ENCODE measurements around the gene AMIGO3.

The AMIGO3 gene

GRCh38 chr3:49681543-49681942, 37.9 kb downstream of the AMIGO3 start:
- Histone ChIP-seq H3K4me1 (ENCODE audit: control insufficient read depth, insufficient read depth, low read length) (peaks cover 15% of the 10 kb centered on the region), H3K4me3 (ENCODE audit: low read length) (no peak overlapping the region), H3K36me3 (ENCODE audit: insufficient read depth, low read length) (peaks cover 71% of the 10 kb centered on the region), H3K9me3 (replicated peaks; ENCODE audit: low read length) (no peaks in the 10 kb centered on the region), H3K27me3 (ENCODE audit: control insufficient read depth, insufficient read depth, low read length) (no peaks in the 10 kb centered on the region), H3K9ac (ENCODE audit: low read depth, low read length) (no peak overlapping the region), H3K4me2 (ENCODE audit: low read length) (no peak overlapping the region)

- Histone ChIP-seq H3K4me2 (ENCODE audit: low read length) (no peak overlapping the region), H3K27me3 (ENCODE audit: control insufficient read depth, insufficient read depth, low read length) (no peaks in the 10 kb centered on the region), H3K36me3 (ENCODE audit: insufficient read depth, low read length) (peaks cover 75% of the 10 kb centered on the region), H3K9ac (ENCODE audit: low read depth, low read length) (no peak overlapping the region), H3K4me1 (ENCODE audit: control insufficient read depth, insufficient read depth, low read length) (peaks cover 11% of the 10 kb centered on the region), H3K4me3 (ENCODE audit: low read length) (no peak overlapping the region), H3K9me3 (replicated peaks; ENCODE audit: low read length) (no peaks in the 10 kb centered on the region)
Observed at GRCh38 chr3:49681232-49681522, 38.3 kb downstream of the AMIGO3 start.

GRCh38 chr3:49680493-49681231, 38.8 kb downstream of the AMIGO3 start:
- no peak overlapping the region for H3K4me2 ChIP-seq (ENCODE audit: low read length)
- no peaks in the 10 kb centered on the region for H3K27me3 ChIP-seq (ENCODE audit: control insufficient read depth, insufficient read depth, low read length)
- H3K4me1 ChIP-seq (ENCODE audit: control insufficient read depth, insufficient read depth, low read length), result peaks cover 11% of the 10 kb centered on the region
- no peak overlapping the region for H3K9ac ChIP-seq (ENCODE audit: low read depth, low read length)
- H3K9me3 ChIP-seq (replicated peaks; ENCODE audit: low read length), result no peaks in the 10 kb centered on the region
- H3K36me3 ChIP-seq (ENCODE audit: insufficient read depth, low read length), result peaks cover 80% of the 10 kb centered on the region
- H3K4me3 ChIP-seq (ENCODE audit: low read length), result no peak overlapping the region

GRCh38 chr3:49675912-49676311, 43.6 kb downstream of the AMIGO3 start:
- H3K4me1 ChIP-seq (ENCODE audit: control insufficient read depth, insufficient read depth, low read length), result peaks cover 16% of the 10 kb centered on the region
- H3K36me3 ChIP-seq (ENCODE audit: insufficient read depth, low read length), result peaks cover 53% of the 10 kb centered on the region
- no peak overlapping the region for H3K4me3 ChIP-seq (ENCODE audit: low read length)
- H3K9ac ChIP-seq (ENCODE audit: low read depth, low read length), result no peak overlapping the region
- no peaks in the 10 kb centered on the region for H3K27me3 ChIP-seq (ENCODE audit: control insufficient read depth, insufficient read depth, low read length)
- no peaks in the 10 kb centered on the region for H3K9me3 ChIP-seq (replicated peaks; ENCODE audit: low read length)
- no peak overlapping the region for H3K4me2 ChIP-seq (ENCODE audit: low read length)

GRCh38 chr3:49674497-49674983, 44.9 kb downstream of the AMIGO3 start:
- Histone ChIP-seq H3K9ac (ENCODE audit: low read depth, low read length) (peak overlapping the region; percentile 94), H3K4me2 (ENCODE audit: low read length) (peak overlapping the region; percentile 96), H3K27me3 (ENCODE audit: control insufficient read depth, insufficient read depth, low read length) (no peaks in the 10 kb centered on the region), H3K4me3 (ENCODE audit: low read length) (peak overlapping the region; percentile 100), H3K36me3 (ENCODE audit: insufficient read depth, low read length) (peaks cover 40% of the 10 kb centered on the region), H3K9me3 (replicated peaks; ENCODE audit: low read length) (no peaks in the 10 kb centered on the region), H3K4me1 (ENCODE audit: control insufficient read depth, insufficient read depth, low read length) (peaks cover 16% of the 10 kb centered on the region)

- Histone ChIP-seq H3K36me3 (ENCODE audit: insufficient read depth, low read length) (peaks cover 33% of the 10 kb centered on the region), H3K9me3 (replicated peaks; ENCODE audit: low read length) (no peaks in the 10 kb centered on the region), H3K27me3 (ENCODE audit: control insufficient read depth, insufficient read depth, low read length) (no peaks in the 10 kb centered on the region), H3K9ac (ENCODE audit: low read depth, low read length) (peak within 1 kb of the TSS; percentile 94), H3K4me2 (ENCODE audit: low read length) (peak within 1 kb of the TSS; percentile 96), H3K4me3 (ENCODE audit: low read length) (peak within 1 kb of the TSS; percentile 100), H3K4me1 (ENCODE audit: control insufficient read depth, insufficient read depth, low read length) (peaks cover 23% of the 10 kb centered on the region)
Observed at GRCh38 chr3:49673715-49674496, 45.6 kb downstream of the AMIGO3 start, which contains the start of gene APEH. Gene APEH (plus strand): TSS chr3:49674351. CDS start chr3:49674402, 51 bp downstream.

- H3K36me3 ChIP-seq (ENCODE audit: insufficient read depth, low read length), result peaks cover 27% of the 10 kb centered on the region
- H3K4me1 ChIP-seq (ENCODE audit: control insufficient read depth, insufficient read depth, low read length), result peaks cover 30% of the 10 kb centered on the region
- peak overlapping the region; percentile 94 for H3K9ac ChIP-seq (ENCODE audit: low read depth, low read length)
- H3K27me3 ChIP-seq (ENCODE audit: control insufficient read depth, insufficient read depth, low read length), result peaks cover under 1% of the 10 kb centered on the region
- H3K4me3 ChIP-seq (ENCODE audit: low read length), result peak overlapping the region; percentile 100
- no peaks in the 10 kb centered on the region for H3K9me3 ChIP-seq (replicated peaks; ENCODE audit: low read length)
- H3K4me2 ChIP-seq (ENCODE audit: low read length), result peak overlapping the region; percentile 96
Observed at GRCh38 chr3:49673121-49673714, 46.3 kb downstream of the AMIGO3 start.

GRCh38 chr3:49671291-49672288, 47.9 kb downstream of the AMIGO3 start:
- Histone ChIP-seq H3K4me2 (ENCODE audit: low read length) (no peak overlapping the region), H3K27me3 (ENCODE audit: control insufficient read depth, insufficient read depth, low read length) (peaks cover 15% of the 10 kb centered on the region), H3K9ac (ENCODE audit: low read depth, low read length) (no peak overlapping the region), H3K4me1 (ENCODE audit: control insufficient read depth, insufficient read depth, low read length) (peaks cover 38% of the 10 kb centered on the region), H3K4me3 (ENCODE audit: low read length) (no peak overlapping the region), H3K9me3 (replicated peaks; ENCODE audit: low read length) (no peaks in the 10 kb centered on the region), H3K36me3 (ENCODE audit: insufficient read depth, low read length) (peaks cover 10% of the 10 kb centered on the region)

- H3K4me3 ChIP-seq (ENCODE audit: low read length), result no peak overlapping the region
- no peak overlapping the region for H3K9ac ChIP-seq (ENCODE audit: low read depth, low read length)
- H3K4me1 ChIP-seq (ENCODE audit: control insufficient read depth, insufficient read depth, low read length), result peaks cover 38% of the 10 kb centered on the region
Observed at GRCh38 chr3:49670940-49671290, 48.6 kb downstream of the AMIGO3 start.

GRCh38 chr3:49669352-49669751, 50.1 kb downstream of the AMIGO3 start:
- H3K4me2 ChIP-seq (ENCODE audit: low read length), result no peak overlapping the region
- H3K9ac ChIP-seq (ENCODE audit: low read depth, low read length), result no peak overlapping the region
- no peaks in the 10 kb centered on the region for H3K9me3 ChIP-seq (replicated peaks; ENCODE audit: low read length)
- peaks cover 28% of the 10 kb centered on the region for H3K4me1 ChIP-seq (ENCODE audit: control insufficient read depth, insufficient read depth, low read length)
- no peak overlapping the region for H3K4me3 ChIP-seq (ENCODE audit: low read length)
- H3K36me3 ChIP-seq (ENCODE audit: insufficient read depth, low read length), result no peaks in the 10 kb centered on the region
- H3K27me3 ChIP-seq (ENCODE audit: control insufficient read depth, insufficient read depth, low read length), result peaks cover 26% of the 10 kb centered on the region

More at GRCh38 chr3:49670940-49671290, 48.6 kb downstream of the AMIGO3 start:
- H3K36me3 ChIP-seq (ENCODE audit: insufficient read depth, low read length), result peaks cover 4% of the 10 kb centered on the region
- H3K9me3 ChIP-seq (replicated peaks; ENCODE audit: low read length), result no peaks in the 10 kb centered on the region
- H3K27me3 ChIP-seq (ENCODE audit: control insufficient read depth, insufficient read depth, low read length), result peaks cover 15% of the 10 kb centered on the region
- H3K4me2 ChIP-seq (ENCODE audit: low read length), result no peak overlapping the region

Data from skeletal muscle satellite cell (primary cell).